ENCODE measurements around the gene FKRP. TPM values are rescaled to one million over a fixed set of nuclear protein-coding genes. Genes with fewer than 3 reads are reported as not detected.
A peak's percentile ranks its signal among the peaks of the same experiment; 100 is the strongest.
"Not testable (repeated sequence)": the region's sequence is repeated elsewhere in the genome, so short reads cannot be mapped to it uniquely, and the experiment has no call there.

The FKRP gene
- total and polyA plus RNA-seq, 8 donors, result 5.0 to 17.4 (median 8.0) TPM

DNA sequence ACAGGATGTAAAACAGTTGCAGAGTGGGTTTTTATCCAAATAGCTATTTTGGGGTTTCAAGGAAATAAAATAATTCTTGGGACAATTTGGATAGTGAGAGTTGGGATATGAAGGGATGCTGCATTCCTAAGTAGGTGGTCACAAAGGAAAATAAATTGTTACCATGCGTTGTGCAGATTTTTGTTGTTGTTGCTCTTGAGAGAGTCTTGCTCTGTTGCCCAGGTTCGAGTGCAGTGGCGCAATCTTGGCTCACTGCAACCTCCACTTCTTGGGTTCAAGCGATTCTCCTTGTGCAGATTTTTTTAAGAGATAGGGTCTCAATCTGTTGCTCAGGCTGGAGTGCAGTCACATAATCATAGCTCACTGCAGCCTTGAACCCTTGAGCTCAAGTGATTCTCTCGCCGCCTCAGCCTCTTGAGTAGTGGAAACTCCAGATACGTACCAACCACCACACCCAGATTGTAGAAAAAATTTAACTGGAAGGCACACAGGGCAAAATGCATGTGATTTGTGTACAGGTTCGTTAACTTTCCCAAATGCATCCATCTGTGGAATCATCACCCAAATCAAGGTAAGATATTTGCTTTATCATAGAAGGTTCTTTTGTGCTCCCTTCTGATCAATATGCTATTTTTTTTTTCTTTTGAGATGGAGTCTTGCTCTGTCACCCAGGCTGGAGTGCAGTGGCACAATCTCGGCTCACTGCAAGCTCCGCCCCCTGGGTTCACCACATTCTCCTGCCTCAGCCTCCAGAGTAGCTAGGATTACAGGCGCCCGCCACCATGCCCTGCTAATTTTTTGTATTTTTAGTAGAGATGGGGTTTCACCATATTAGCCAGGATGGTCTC lies 26.5 kb downstream of the FKRP start:
- no peaks in the 10 kb centered on the region for H3K9me3 ChIP-seq
- no peaks in the 10 kb centered on the region for H3K27me3 ChIP-seq
- peaks cover 0 to 8% (median 7%) of the 10 kb centered on the region in 3 donors for H3K36me3 ChIP-seq
- no peak for ATAC-seq
- 73 to 75% methylated on average over 12 of the region's 12 CpGs for WGBS, 2 donors
- intact Hi-C loops (cut with DNase I), result no loop called here
- H3K4me1 ChIP-seq, result peaks cover 0 to 8% (median 4%) of the 10 kb centered on the region in 3 donors
- H3K4me3 ChIP-seq, result no peak overlapping the region
- TF ChIP-seq, protein P1, sequence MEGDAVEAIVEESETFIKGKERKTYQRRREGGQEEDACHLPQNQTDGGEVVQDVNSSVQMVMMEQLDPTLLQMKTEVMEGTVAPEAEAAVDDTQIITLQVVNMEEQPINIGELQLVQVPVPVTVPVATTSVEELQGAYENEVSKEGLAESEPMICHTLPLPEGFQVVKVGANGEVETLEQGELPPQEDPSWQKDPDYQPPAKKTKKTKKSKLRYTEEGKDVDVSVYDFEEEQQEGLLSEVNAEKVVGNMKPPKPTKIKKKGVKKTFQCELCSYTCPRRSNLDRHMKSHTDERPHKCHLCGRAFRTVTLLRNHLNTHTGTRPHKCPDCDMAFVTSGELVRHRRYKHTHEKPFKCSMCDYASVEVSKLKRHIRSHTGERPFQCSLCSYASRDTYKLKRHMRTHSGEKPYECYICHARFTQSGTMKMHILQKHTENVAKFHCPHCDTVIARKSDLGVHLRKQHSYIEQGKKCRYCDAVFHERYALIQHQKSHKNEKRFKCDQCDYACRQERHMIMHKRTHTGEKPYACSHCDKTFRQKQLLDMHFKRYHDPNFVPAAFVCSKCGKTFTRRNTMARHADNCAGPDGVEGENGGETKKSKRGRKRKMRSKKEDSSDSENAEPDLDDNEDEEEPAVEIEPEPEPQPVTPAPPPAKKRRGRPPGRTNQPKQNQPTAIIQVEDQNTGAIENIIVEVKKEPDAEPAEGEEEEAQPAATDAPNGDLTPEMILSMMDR (IDR thresholded peaks at IDR 0.05), result no peak
- no peak for DNase-seq
- FAIRE-seq, result no peak
- no peak overlapping the region for H3K27ac ChIP-seq

DNA sequence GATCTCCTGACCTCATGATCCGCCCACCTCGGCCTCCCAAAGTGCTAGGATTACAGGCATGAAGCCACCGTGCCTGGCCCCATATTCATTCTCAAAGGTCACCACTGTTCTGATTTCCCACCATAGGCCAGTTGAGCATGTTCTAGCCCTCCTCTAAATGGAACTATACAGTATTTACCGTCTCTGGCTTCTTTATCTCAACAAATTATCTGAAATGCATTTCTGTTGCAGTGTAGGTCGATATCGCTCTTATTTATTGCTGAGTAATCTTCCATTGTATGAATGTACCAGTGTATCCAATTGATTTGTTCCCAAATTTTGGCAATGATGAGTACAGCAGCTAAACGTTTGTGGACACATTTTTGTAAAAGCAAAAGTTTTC lies 27.2 kb downstream of the FKRP start:
- no peak overlapping the region for H3K4me3 ChIP-seq
- no peak for FAIRE-seq
- intact Hi-C loops (cut with DNase I), result no loop called here
- no peak for ATAC-seq
- peaks cover 0 to 8% (median 7%) of the 10 kb centered on the region in 3 donors for H3K36me3 ChIP-seq
- peaks cover 0 to 8% (median 4%) of the 10 kb centered on the region in 3 donors for H3K4me1 ChIP-seq
- WGBS, 2 donors, result 59 to 76% methylated on average over 7 of the region's 7 CpGs
- no peaks in the 10 kb centered on the region for H3K9me3 ChIP-seq
- no peaks in the 10 kb centered on the region for H3K27me3 ChIP-seq
- no peak for DNase-seq
- H3K27ac ChIP-seq, result no peak overlapping the region
- TF ChIP-seq, protein P1 (IDR thresholded peaks at IDR 0.05), result no peak

DNA sequence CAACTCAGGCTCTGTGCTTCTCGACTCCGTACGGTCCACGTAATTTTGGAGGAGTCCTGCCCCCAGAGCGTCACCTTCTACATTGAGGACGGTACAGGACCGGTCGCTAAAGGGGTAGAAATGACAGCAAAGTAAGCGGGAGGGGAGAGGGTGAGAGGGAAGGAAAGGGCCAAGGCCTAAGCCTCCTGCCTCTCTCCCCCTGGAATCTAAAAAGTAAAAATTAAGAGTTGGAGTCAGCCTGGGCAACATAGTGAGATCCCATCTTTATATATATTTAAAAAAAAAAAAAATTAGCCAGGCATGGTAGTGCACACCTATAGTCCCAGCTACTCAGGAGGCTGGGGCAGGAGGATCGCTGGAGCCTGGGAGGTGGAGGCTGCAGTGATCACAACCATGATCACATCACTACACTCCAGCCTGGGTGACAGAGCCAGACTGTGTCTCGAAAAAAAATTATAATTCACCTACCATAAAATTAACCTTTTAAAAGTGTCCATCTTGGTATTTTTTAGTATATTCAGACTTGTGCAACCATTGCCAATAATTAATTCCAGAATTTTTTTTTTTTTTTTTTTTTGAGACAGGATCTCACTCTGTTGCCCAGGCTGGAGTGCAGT lies 29.9 kb downstream of the FKRP start:
- WGBS, 2 donors, result 88 to 94% methylated on average over 11 of the region's 11 CpGs
- H3K36me3 ChIP-seq, result peaks cover 0 to 8% (median 7%) of the 10 kb centered on the region in 3 donors
- H3K4me1 ChIP-seq, result peaks cover 0 to 8% (median 4%) of the 10 kb centered on the region in 3 donors
- no peaks in the 10 kb centered on the region for H3K9me3 ChIP-seq
- TF ChIP-seq, protein P1 (IDR thresholded peaks at IDR 0.05), result no peak
- FAIRE-seq, result no peak
- intact Hi-C loops (cut with DNase I), result no loop called here
- no peaks in the 10 kb centered on the region for H3K27me3 ChIP-seq
- no peak overlapping the region for H3K27ac ChIP-seq
- DNase-seq, result no peak
- no peak overlapping the region for H3K4me3 ChIP-seq
- ATAC-seq, result no peak

DNA sequence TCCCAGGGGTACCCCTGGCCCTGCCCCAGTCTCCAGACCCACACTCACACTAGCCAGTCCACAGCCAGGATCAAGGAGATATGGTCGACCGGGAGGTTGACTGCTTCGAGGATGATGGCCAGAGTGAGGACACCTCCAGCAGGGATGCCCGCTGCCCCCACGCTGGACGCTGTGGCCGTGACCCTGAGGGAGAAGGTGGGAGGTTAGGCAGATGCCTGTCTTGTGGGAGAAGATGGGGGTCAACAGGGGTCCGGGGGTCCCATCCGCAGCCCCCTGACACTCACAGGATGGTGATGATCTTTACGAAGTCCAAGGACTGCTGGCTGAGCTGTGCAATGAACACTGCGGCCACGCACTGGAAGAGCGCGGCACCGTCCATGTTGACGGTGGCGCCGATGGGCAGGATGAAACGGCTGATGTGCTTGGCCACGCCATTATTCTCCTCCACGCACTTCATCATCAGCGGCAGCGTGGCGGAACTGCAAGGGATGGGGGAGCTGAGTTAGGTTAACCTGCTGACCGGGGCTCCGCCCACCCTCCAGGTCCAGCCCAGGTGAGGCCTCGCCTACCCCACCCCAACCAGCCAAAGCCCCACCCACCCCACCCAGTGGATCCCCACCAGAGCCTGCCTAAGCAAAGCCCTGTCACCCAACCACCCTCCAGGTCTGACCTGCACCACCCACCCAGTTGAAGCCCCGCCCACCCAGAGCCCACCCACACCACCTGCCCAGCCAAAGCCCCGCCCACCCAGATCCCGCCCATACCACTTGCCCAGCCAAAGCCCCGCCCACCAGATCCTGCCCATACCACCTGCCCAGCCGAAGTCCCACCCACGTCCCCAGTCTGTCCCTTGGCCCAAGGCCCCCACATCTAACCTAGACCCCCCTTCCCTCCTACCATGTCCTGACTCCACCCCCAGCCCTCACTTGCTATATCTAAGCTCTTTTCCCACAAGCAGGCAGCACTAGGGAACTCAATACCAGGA lies 31.4 kb downstream of the FKRP start:
- DNase-seq (peak in 1 of 6 donors; percentile 33), FAIRE-seq (no peak), ATAC-seq (no peak)
- WGBS, 2 donors, result 86 to 94% methylated on average over 29 to 33 of the region's 33 CpGs
- Histone ChIP-seq H3K4me1 (no peaks in the 10 kb centered on the region), H3K27me3 (no peaks in the 10 kb centered on the region), H3K9me3 (no peaks in the 10 kb centered on the region), H3K27ac (no peak overlapping the region), H3K36me3 (peaks cover 0 to 8% (median 7%) of the 10 kb centered on the region in 3 donors), H3K4me3 (no peak overlapping the region)
- intact Hi-C loops (cut with DNase I), result no loop called here
- TF ChIP-seq, protein P1 (IDR thresholded peaks at IDR 0.05), result no peak

DNA sequence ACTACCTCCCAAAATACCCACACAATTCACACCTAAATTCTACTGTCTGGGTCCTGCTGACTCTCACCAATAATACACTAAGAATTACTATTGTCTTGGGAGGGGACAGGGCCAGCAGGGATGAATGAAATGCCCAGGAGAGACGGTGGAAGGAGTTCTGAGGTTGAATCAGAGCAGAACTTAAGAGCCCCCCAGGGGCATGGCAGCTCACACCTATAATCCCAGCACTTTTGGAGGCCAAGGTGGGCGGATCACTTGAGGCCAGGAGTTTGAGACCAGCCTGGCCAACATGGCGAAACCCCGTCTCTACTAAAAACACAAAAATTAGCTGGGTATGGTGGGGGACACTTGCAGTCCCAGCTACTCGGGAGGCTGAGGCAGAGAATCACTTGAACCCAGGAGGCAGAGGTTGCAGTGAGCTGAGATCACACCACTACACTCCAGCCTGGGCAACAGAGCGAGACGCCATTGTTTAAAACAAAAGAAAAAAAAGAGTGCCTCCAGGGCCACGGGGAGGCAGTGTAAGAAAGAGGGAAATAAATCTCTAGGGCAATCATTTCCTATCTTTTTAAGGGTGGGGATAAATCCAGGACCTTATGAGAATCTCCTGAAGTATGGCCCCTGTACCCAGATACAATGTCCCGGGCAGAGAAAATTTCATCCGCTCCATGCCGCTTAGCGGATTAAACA lies 32.2 kb downstream of the FKRP start:
- intact Hi-C loops (cut with DNase I); H3K4me1 ChIP-seq; DNase-seq; H3K36me3 ChIP-seq; H3K4me3 ChIP-seq; H3K27me3 ChIP-seq; H3K27ac ChIP-seq; FAIRE-seq; H3K9me3 ChIP-seq: not testable (repeated sequence)
- peak in 2 of 4 donors; percentile 17 to 58 for ATAC-seq
- 83 to 92% methylated on average over 12 of the region's 12 CpGs for WGBS, 2 donors

All from pancreas (tissue), 10 donors.